ENCODE results near the gene KRTAP15-1. TPM values are rescaled to one million over a fixed set of nuclear protein-coding genes. Genes with fewer than 3 reads are reported as not detected.

Gene KRTAP15-1
- total RNA-seq, 1 experiment from 2014 or later, result not detected

DNA sequence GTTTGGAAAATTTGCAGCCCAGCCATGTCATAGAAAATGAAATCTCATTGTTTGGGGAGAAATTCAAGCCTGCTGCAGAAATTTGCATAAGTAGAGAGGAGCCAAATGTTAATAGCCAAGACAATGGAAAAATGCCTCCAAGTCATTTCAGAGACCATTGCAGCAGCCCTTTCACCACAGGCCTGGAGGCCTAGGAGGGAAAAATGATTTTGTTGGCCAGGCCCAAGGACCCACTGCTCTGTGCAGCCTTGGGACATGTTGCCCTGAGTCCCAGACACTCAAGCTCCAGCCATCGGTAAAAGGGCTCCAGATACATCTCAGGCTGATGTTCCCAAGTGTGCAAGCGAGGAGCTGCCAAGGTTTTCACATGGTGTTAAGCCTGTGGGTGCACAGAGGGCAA lies 46.1 kb downstream of the KRTAP15-1 start:
- no peak overlapping the region for H3T11ph ChIP-seq (ENCODE audit: low read length)
- no CpG with 5 or more reads among the region's 2 CpGs for WGBS (ENCODE audit: extremely low coverage, insufficient read length, low lambda C conversion rate)
- TF ChIP-seq, protein P1, sequence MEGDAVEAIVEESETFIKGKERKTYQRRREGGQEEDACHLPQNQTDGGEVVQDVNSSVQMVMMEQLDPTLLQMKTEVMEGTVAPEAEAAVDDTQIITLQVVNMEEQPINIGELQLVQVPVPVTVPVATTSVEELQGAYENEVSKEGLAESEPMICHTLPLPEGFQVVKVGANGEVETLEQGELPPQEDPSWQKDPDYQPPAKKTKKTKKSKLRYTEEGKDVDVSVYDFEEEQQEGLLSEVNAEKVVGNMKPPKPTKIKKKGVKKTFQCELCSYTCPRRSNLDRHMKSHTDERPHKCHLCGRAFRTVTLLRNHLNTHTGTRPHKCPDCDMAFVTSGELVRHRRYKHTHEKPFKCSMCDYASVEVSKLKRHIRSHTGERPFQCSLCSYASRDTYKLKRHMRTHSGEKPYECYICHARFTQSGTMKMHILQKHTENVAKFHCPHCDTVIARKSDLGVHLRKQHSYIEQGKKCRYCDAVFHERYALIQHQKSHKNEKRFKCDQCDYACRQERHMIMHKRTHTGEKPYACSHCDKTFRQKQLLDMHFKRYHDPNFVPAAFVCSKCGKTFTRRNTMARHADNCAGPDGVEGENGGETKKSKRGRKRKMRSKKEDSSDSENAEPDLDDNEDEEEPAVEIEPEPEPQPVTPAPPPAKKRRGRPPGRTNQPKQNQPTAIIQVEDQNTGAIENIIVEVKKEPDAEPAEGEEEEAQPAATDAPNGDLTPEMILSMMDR (conservative IDR thresholded peaks at IDR 0.05), result no peak
- no peaks in the 10 kb centered on the region for H3K4me1 ChIP-seq (ENCODE audit: insufficient read depth, low read length)
- no peaks in the 10 kb centered on the region for H3K79me2 ChIP-seq (ENCODE audit: insufficient read depth, low read length)
- no peak overlapping the region for H2AFZ ChIP-seq (ENCODE audit: low read length)
- no peaks in the 10 kb centered on the region for H3K23me2 ChIP-seq (ENCODE audit: insufficient read length, low read depth, low read length, poor library complexity, severe bottlenecking)
- no peak overlapping the region for H3K4me2 ChIP-seq (ENCODE audit: insufficient read depth, insufficient read length, low read length)
- H3K27me3 Mint-ChIP-seq (ENCODE audit: low read depth), result no peaks in the 10 kb centered on the region
- H3K9me3 Mint-ChIP-seq, result peaks cover 36 to 42% of the 10 kb centered on the region in 2 experiments
- H2BK15ac ChIP-seq (ENCODE audit: low read depth, low read length), result no peak overlapping the region
- no peak overlapping the region for H2BK20ac ChIP-seq (ENCODE audit: low read depth, low read length, poor library complexity, severe bottlenecking)
- H2BK5ac ChIP-seq (ENCODE audit: insufficient read length, low read length), result no peak overlapping the region
- H3K9ac ChIP-seq (ENCODE audit: extremely low read depth, insufficient read length, low read length), result no peak overlapping the region
- H3K79me1 ChIP-seq (ENCODE audit: insufficient read depth, low read depth, low read length, poor library complexity, severe bottlenecking), result no peaks in the 10 kb centered on the region
- H4K20me1 ChIP-seq (ENCODE audit: control insufficient read depth, insufficient read depth, insufficient read length), result no peaks in the 10 kb centered on the region
- no peak overlapping the region for H2BK12ac ChIP-seq (ENCODE audit: insufficient read length, low read depth, low read length)
- no peaks in the 10 kb centered on the region for H3K27me3 ChIP-seq (ENCODE audit: insufficient read depth, low read length)
- no peak overlapping the region for H4K91ac ChIP-seq (ENCODE audit: insufficient read length, low read depth, low read length)
- H2AK5ac ChIP-seq (ENCODE audit: insufficient read length, low read length), result no peak overlapping the region
- H3K4me3 Mint-ChIP-seq, result no peak overlapping the region
- H3K4ac ChIP-seq (ENCODE audit: low read depth, low read length), result no peak overlapping the region
- DNase-seq, result no peak
- no peak overlapping the region for H4K8ac ChIP-seq (replicated peaks; ENCODE audit: insufficient read length, low read depth, low read length)
- H3K9me3 ChIP-seq (ENCODE audit: control insufficient read depth, low read depth, low read length), result peaks cover 18% of the 10 kb centered on the region
- H3K4me1 Mint-ChIP-seq, result no peaks in the 10 kb centered on the region
- H4K5ac ChIP-seq (ENCODE audit: insufficient read length, low read depth, low read length), result no peak overlapping the region
- no peak overlapping the region for H3K27ac Mint-ChIP-seq
- H3K56ac ChIP-seq (ENCODE audit: insufficient read length, low read depth, low read length), result no peak overlapping the region
- H3K18ac ChIP-seq (ENCODE audit: insufficient read length, low read depth, low read length), result no peak overlapping the region
- no peak overlapping the region for H3K14ac ChIP-seq (ENCODE audit: insufficient read depth, low read length)
- no peak overlapping the region for H2BK120ac ChIP-seq (ENCODE audit: low read depth, low read length, poor library complexity, severe bottlenecking)
- no peak overlapping the region for H3K23ac ChIP-seq (ENCODE audit: insufficient read length, low read depth, low read length)
- peaks cover 9 to 32% (median 23%) of the 10 kb centered on the region in 3 experiments; a peak in 6 of 7 replicates for H3K36me3 Mint-ChIP-seq (ENCODE audit: insufficient read depth in 1 of 3, low read depth in 3 of 3)
- no peak overlapping the region for H3K27ac ChIP-seq (ENCODE audit: insufficient read length, low read depth, low read length)

Measured in H9 (cell line).